ENCODE data around the gene SBNO2.
A peak's percentile ranks its signal among the peaks of the same experiment; 100 is the strongest.
"Not testable (repeated sequence)": the region's sequence is repeated elsewhere in the genome, so short reads cannot be mapped to it uniquely, and the experiment has no call there.

Gene SBNO2

GRCh38 chr19:1116726-1117581 is 57.1 kb downstream of the SBNO2 start:
- no peak for DNase-seq (ENCODE audit: low spot score)

GRCh38 chr19:1115646-1116420 is 58.2 kb downstream of the SBNO2 start:
- no peak for DNase-seq (ENCODE audit: low spot score)

- DNase-seq (ENCODE audit: low spot score): not testable (repeated sequence)
Measured at GRCh38 chr19:1114728-1115127, 59.3 kb downstream of the SBNO2 start.

GRCh38 chr19:1113986-1114483 is 60.0 kb downstream of the SBNO2 start:
- no peak for DNase-seq (ENCODE audit: low spot score)

DNA sequence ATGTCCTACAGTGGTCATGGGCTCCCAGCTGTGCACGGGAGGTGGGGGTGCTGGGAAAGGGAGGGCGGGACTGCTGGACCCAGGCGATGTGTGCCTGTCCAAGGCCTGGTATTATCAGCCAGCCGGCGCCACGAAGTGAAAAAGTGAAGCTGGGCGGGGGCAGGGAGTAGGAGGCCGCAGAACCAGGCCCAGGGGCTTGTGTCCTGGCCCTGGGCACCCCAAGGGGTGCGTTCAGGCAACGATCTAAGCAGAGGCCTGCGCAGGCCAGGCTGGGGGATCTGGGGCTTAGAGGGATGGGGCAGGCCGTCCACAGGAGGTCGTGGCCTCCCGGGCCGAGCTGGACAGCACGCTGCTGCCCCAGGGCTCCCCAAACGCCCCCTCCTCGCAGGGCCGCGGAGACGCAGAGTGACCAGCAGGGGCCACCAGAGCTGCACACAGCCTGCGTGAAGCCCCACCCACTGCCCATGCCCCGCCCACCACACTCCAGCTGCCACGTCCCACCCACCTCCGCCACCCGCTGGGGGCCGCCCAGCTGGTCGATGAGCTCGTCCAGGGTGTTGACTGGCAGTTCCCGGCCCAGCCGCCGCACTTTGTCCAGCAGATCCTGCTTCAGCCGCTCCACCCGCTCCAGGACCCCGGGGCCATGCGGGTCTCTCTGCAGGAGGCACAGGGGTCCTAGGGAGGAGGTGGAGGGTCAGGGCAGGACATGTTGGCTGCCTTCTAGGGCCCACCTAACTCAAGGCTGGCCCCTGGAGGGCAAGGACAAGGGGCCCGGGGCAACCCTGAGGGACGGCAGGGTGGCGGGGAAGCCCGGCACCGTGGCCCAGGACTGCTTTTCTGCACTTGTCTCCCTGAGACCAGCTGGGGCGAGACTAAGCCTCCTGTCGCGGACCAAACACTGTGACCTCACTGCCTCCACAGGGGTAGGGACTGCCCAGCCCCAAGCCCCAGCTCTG is 60.8 kb downstream of the SBNO2 start:
- DNase-seq (ENCODE audit: low spot score): peak; percentile 96

- DNase-seq (ENCODE audit: low spot score): no peak
Measured at GRCh38 chr19:1112268-1113029, 61.6 kb downstream of the SBNO2 start.

DNA sequence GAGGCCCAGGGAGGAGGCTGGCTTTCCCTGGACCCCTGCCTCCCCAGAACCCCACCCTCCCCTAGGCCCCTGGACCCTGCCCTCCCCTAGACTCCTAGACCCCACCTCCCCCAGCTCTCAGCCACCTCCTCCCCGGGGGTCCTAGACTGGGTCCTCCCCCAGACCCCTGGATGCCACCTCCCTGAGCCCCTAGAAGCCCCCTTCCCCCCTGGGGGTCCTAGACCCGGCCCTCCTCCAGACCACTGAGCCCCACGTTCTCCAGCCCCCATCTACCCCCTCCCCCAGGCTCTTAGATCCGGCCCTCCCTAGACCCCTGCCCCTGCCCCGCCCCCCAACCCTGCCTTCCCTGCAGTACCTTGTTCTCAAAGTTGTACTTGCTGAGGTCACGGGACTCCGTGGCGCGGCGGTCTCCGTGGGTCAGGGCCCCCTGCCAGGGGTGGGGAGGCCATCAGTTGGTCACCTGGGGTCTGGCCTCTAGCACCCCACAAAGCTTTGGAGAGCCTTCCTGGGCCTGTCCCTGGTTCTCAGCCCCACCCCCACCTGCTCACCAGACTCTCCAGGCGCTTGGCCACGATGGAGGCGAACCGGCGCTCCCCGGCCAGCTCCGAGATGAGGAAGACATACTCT is 62.3 kb downstream of the SBNO2 start:
- no peak for DNase-seq (ENCODE audit: low spot score)

- no peak for DNase-seq (ENCODE audit: low spot score)
Measured at GRCh38 chr19:1110809-1111640, 63.0 kb downstream of the SBNO2 start.

DNA sequence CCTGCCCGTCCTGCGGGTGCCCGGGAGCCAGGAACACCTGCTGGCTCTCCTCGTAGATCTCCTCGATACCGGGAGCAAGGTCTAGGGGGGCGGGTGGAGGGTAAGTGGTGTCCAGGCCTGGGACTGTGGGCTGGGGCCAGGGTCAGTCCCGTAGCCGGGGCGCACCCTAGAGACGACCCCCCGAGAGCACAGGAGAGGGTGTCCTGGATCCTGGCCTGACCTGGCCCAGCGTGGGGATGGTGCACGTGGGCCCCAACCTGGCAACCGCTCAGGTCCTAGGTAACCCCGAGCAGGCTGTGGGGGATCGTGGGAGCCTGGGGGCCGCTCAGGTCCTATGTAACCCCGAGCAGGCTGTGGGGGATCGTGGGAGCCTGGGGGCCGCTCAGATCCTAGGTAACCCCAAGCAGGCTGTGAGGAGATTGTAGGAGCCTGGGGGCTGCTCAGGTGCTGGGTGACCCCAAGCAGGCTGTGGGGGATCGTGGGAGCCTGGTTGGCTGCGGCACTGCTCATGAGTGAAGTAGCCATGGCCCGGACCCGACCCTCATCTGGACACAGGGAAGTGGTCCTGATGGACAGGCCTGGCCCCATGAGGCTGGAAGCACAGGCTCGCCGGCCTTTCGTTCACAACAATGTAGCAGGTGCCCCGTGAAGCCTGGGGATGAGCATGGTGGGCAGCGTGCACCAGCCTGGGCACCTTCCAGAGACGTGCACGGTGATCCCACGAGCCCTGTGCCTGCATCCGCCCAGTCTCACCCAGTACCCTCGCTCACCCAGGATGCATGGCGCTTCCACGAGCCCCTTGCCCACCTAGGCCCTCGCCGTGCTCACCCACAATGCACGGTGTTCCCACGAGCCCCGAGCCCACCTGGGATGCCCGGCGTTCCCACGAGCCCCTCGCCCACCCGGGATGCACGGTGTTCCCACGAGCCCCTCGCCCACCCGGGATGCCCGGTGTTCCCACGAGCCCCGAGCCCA is 64.1 kb downstream of the SBNO2 start:
- no peak for DNase-seq (ENCODE audit: low spot score)

- no peak for DNase-seq (ENCODE audit: low spot score)
Measured at GRCh38 chr19:1109032-1109551, 65.0 kb downstream of the SBNO2 start.

- no peak for DNase-seq (ENCODE audit: low spot score)
Measured at GRCh38 chr19:1108291-1109031, 65.6 kb downstream of the SBNO2 start.

- DNase-seq (ENCODE audit: low spot score): no peak
Measured at GRCh38 chr19:1107661-1108261, 66.3 kb downstream of the SBNO2 start.

DNA sequence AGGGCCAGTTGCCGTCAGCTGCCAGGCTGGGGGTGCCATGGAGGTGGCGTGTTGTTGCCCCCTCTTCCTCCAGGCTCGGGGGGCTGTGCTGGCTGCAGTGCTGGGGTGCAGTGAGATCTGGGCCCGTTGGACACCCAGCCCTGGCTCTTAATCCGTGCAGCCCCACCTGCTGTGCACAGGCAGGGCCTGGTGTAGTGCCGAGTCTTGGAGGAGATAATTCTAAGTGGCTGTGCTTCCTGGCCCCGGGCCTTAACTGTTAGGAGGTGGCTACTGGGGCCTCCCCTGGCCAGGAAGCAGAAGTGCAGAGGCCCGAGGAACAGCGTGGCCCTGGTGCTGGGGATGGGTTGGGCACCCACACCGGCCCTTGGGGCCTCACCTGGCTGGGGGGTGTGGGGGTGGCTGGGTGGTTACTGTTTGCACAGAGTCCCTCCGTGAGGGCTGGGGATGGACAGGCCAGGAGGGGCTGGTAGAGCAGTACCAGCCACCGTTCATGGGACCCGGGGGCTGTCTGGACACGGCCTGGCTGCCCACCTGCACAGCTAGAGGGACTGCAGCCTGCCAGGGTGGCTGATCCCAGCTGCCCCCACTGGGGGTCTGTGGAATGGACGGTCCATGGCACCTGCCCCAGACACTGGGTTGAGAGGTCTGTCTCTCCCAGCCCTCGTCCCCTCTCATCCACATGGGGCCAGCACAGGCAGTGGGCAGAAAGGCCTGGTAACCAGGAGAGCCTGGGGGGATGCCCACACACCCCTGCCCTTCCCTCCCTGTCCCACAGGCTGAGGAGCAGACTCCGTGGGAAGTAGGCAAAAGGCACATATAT is 67.0 kb downstream of the SBNO2 start:
- no peak for DNase-seq (ENCODE audit: low spot score)

GRCh38 chr19:1105873-1106840 is 67.9 kb downstream of the SBNO2 start:
- no peak for DNase-seq (ENCODE audit: low spot score)

All from AG20443 (cell line).